ENCODE results near the gene TSPAN10. TPM values are rescaled to one million over a fixed set of nuclear protein-coding genes. Genes with fewer than 3 reads are reported as not detected.

TSPAN10 gene
- 2.4 TPM for polyA plus RNA-seq (2013, experiment 1 of 2)
- 2.1 TPM for polyA plus RNA-seq (2013, experiment 2 of 2)

DNA sequence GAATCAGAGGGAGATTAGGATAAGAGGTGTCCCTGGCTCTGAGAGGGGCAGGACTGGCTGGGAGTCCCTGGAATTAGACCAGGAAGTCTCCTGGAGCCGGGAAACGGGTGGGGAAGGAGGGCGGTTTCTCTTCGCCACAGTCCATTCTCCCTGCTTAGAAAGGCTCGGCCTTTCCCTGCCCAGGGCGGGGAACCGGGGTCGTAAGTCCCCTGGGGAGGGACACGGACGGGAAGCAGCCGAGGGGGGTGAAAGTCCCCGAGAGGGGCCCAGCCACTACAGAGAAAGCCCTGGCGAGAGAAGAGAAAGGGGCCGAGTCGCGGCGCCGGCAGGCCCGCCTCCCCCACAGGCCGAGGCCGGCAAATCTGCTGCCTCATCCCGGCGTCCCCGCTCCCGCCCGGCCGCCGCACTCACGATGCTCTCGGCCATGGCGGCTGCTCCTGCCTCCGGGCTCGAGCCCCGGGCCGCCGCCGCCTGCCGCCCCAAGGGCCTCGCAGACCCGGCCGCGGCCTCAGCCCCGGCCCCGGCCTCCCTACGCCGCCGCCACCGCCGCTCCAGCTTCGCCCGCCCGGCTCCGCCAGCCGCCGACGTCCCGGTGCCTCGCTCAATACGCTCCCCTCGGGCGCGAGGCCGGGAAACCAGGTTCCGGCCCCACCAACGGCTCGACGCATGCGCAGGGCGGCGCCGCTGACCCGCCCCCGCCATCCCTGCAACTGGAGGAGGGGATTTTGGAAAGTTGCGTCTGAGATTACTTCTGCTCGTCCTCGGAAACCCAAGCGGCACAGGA lies at the start of gene TSPAN10, which contains the start of gene NPLOC4:
Gene TSPAN10 (plus strand): TSS at position 692 of the 784 bp plus-strand sequence. CDS start 5,217 bp downstream, outside the sequence.
Gene NPLOC4 (minus strand): TSS at position 608 of the 784 bp plus-strand sequence. CDS start 182 bp downstream, at position 426.
- no peaks in the 10 kb centered on the region for H3K9me3 ChIP-seq (ENCODE audit: control insufficient read depth, low read length)
- H3K36me3 ChIP-seq (ENCODE audit: control insufficient read depth, insufficient read depth, low read length): peaks cover 30% of the 10 kb centered on the region
- peaks cover 11% of the 10 kb centered on the region for H3K4me1 ChIP-seq (ENCODE audit: control insufficient read depth, insufficient read depth, low read length, poor library complexity, severe bottlenecking)
- H3K4me3 ChIP-seq (ENCODE audit: extremely low read depth, insufficient read depth, low read length, poor library complexity, severe bottlenecking): peak within 1 kb of the TSS; percentile 73
- peak within 1 kb of the TSS; percentile 94 for H3K27ac ChIP-seq (ENCODE audit: low read depth, low read length, severe bottlenecking)
- 0% methylated on average over 45 to 58 of the region's 77 CpGs for WGBS, 2 experiments (ENCODE audit: insufficient coverage in 2 of 2)

DNA sequence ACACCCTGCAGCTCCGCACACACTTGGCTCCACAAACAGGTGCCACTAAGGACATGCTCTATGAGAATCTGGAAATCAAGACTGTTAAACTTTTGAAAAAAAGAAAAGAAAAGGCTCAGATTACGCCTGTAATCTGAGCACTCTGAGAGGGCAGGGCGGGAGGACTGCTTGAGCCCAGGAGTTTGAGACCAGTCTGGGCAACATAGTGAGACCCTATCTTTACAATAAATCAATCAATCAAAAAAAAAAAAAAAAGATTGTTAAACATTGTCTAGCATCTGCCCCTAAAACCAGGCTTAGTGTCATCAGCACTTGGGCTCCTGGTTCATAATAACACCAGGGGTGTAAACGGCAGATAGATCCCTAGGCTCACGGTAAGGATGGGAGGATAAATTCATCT lies 47.4 kb upstream of the TSPAN10 start:
- H3K27ac ChIP-seq (ENCODE audit: low read depth, low read length, severe bottlenecking): no peak overlapping the region
- WGBS, 2 experiments (ENCODE audit: insufficient coverage in 2 of 2): 92 to 100% methylated on average over 2 of the region's 5 CpGs
- no peak overlapping the region for H3K4me3 ChIP-seq (ENCODE audit: extremely low read depth, insufficient read depth, low read length, poor library complexity, severe bottlenecking)
- H3K4me1 ChIP-seq (ENCODE audit: control insufficient read depth, insufficient read depth, low read length, poor library complexity, severe bottlenecking): peaks cover 13% of the 10 kb centered on the region
- H3K36me3 ChIP-seq (ENCODE audit: control insufficient read depth, insufficient read depth, low read length): peaks cover 93% of the 10 kb centered on the region
- H3K9me3 ChIP-seq (ENCODE audit: control insufficient read depth, low read length): no peaks in the 10 kb centered on the region

DNA sequence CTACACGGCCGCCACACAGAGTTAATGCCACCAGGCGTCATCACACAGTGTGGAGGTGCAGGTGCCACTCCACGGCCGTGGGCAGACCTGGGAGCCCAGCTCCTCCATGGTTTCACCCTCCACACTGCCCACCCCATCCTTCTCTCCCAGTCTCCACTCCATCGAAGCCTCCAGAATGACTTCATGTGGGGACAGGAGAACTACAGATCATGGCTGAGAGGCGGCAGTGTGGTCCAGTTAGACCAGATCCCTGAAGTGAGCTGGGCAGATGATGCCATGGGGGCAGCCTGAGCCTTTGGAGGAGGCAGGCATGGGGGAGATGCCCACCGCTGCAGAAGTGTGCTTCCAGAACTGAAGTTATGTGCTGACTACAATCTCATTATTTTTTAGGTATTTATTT lies 46.9 kb upstream of the TSPAN10 start:
- peaks cover 98% of the 10 kb centered on the region for H3K36me3 ChIP-seq (ENCODE audit: control insufficient read depth, insufficient read depth, low read length)
- peaks cover 13% of the 10 kb centered on the region for H3K4me1 ChIP-seq (ENCODE audit: control insufficient read depth, insufficient read depth, low read length, poor library complexity, severe bottlenecking)
- H3K27ac ChIP-seq (ENCODE audit: low read depth, low read length, severe bottlenecking): no peak overlapping the region
- no peak overlapping the region for H3K4me3 ChIP-seq (ENCODE audit: extremely low read depth, insufficient read depth, low read length, poor library complexity, severe bottlenecking)
- H3K9me3 ChIP-seq (ENCODE audit: control insufficient read depth, low read length): no peaks in the 10 kb centered on the region
- 88 to 98% methylated on average over 7 of the region's 8 CpGs for WGBS, 2 experiments (ENCODE audit: insufficient coverage in 2 of 2)

DNA sequence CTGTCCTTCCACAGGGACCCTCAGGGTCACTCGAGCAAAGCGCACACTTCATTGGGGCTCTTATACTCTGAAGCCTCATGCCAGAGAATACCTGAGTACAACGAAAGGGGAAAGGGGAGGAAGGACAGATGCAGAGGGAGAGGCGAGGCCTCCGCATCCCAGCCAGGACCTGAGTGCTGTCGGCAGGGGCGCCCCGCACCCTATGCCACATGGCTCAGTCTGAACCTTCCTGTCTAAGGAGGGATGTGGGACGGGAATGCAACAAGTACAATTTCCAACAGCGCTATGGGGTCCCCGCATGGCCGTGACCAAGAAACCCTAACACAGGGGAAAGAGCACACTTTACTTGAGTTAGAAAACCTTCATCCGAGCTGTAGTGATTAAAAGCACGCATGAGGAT lies 45.0 kb upstream of the TSPAN10 start:
- H3K36me3 ChIP-seq (ENCODE audit: control insufficient read depth, insufficient read depth, low read length): peaks cover 97% of the 10 kb centered on the region
- 93 to 94% methylated on average over 10 to 14 of the region's 14 CpGs for WGBS, 2 experiments (ENCODE audit: insufficient coverage in 2 of 2)
- H3K9me3 ChIP-seq (ENCODE audit: control insufficient read depth, low read length): no peaks in the 10 kb centered on the region
- H3K27ac ChIP-seq (ENCODE audit: low read depth, low read length, severe bottlenecking): no peak overlapping the region
- H3K4me1 ChIP-seq (ENCODE audit: control insufficient read depth, insufficient read depth, low read length, poor library complexity, severe bottlenecking): peaks cover under 1% of the 10 kb centered on the region
- H3K4me3 ChIP-seq (ENCODE audit: extremely low read depth, insufficient read depth, low read length, poor library complexity, severe bottlenecking): no peak overlapping the region

DNA sequence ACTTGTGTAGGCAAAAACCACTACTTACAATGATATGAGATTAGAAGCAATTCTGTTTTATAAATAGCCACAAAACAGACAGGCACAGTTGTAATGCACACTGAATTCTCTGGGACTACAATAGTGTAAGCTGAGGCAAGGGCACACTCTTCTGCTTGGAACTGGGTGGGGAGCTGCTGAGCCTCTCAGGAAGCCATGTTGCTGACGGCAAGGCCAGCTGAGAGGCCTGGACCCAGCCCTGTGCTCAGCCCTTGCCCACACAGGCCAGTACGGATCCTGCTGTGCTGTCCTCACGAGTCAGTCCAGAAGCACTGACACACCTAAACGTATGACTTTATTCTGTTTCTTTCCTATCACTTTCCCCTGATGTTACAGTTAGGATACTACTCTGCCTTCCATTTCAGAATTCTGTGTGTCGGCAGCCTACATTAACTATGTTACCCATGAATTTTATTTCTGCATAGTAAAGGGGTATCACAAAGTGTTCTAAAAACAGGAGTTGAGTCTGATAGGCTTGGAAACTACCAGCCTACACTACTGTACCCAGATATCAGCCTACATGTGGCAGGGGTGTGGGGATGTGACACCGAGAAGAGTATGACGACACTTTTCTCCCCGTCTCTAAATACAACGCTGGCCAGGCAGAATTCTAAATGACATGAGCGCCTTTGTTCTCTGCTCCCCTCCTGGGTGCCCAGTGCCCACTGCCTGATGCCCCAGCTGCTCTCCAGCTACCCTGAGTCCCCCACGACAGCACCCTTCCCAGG lies 43.7 kb upstream of the TSPAN10 start:
- Histone ChIP-seq H3K4me3 (ENCODE audit: extremely low read depth, insufficient read depth, low read length, poor library complexity, severe bottlenecking) (no peak overlapping the region), H3K36me3 (ENCODE audit: control insufficient read depth, insufficient read depth, low read length) (peaks cover 97% of the 10 kb centered on the region)

DNA sequence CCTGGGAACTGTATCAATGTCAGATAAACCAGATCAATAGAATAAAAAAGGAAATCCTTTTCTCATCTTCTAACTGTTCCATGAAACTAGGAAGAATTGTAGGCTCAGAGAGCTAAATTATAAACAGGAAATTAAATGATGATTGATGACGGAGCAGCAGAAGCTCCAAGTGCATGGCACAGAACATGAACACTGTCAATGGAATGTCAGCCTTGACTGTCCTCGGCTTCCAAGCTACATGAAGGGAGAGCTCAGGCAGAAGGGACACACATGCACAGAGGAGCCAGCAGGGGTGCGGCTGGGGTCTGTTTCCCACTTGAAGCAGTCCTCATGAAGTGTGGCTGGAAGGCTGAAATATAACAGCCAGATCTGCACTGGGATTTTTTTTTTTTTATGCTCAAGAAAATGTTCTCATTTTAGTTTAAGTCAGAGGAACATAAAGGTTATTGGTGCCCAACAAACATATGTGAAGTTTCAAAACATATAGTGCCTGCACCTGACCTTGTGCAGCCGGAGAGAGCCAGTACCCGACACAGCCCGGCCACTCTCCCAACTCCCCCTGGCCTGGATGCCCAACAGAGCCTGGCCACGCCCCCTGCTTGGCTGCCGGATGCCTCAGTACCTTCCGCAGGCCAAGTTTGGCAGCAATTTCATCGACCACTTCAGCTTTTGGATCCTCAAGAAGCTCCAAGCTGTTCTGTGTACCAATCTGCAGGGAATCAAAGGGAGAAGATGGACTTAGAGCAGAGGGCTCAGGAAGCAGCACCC lies 37.1 kb upstream of the TSPAN10 start:
- Histone ChIP-seq H3K4me3 (ENCODE audit: extremely low read depth, insufficient read depth, low read length, poor library complexity, severe bottlenecking) (no peak overlapping the region), H3K9me3 (ENCODE audit: control insufficient read depth, low read length) (no peaks in the 10 kb centered on the region), H3K36me3 (ENCODE audit: control insufficient read depth, insufficient read depth, low read length) (peaks cover 94% of the 10 kb centered on the region), H3K27ac (ENCODE audit: low read depth, low read length, severe bottlenecking) (no peak overlapping the region), H3K4me1 (ENCODE audit: control insufficient read depth, insufficient read depth, low read length, poor library complexity, severe bottlenecking) (no peaks in the 10 kb centered on the region)
- WGBS, 2 experiments (ENCODE audit: insufficient coverage in 2 of 2): 94 to 96% methylated on average over 8 to 9 of the region's 10 CpGs

More for the DNA sequence above, 43.7 kb upstream of the TSPAN10 start:
- H3K9me3 ChIP-seq (ENCODE audit: control insufficient read depth, low read length): no peaks in the 10 kb centered on the region
- no peak overlapping the region for H3K27ac ChIP-seq (ENCODE audit: low read depth, low read length, severe bottlenecking)
- no peaks in the 10 kb centered on the region for H3K4me1 ChIP-seq (ENCODE audit: control insufficient read depth, insufficient read depth, low read length, poor library complexity, severe bottlenecking)
- 95 to 100% methylated on average over 5 to 10 of the region's 11 CpGs for WGBS, 2 experiments (ENCODE audit: insufficient coverage in 2 of 2)

DNA sequence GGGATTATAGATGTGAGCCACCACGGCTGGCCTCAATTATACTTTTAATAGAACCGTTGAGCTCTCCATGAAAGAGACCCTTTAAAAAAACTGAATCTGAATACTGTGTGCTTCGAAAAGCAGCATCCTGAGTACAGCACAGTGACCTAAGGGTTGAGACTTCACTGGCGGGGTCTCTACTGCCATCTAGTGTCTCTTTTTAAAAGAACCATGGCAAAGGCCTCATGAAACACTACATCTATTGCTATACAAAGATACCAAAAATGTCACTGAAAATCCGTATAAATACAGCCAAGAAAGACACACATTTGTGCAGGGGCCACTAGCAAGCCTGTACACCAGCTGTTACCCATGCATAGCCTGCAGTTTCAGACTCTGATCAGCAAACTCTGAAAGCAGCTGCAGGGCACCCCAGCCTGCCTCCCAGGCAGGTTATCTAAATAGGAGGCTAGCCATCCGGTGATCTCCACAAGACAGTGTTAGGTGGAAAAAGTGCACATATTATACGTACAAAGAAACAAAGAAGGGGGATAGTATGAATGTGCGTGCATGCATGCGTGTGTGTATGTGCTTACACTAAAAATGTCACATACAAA lies 35.4 kb upstream of the TSPAN10 start:
- H3K9me3 ChIP-seq (ENCODE audit: control insufficient read depth, low read length): no peaks in the 10 kb centered on the region
- H3K36me3 ChIP-seq (ENCODE audit: control insufficient read depth, insufficient read depth, low read length): peaks cover 93% of the 10 kb centered on the region
- no peak overlapping the region for H3K4me3 ChIP-seq (ENCODE audit: extremely low read depth, insufficient read depth, low read length, poor library complexity, severe bottlenecking)
- WGBS, 2 experiments (ENCODE audit: insufficient coverage in 2 of 2): 47 to 54% methylated on average over 5 to 6 of the region's 9 CpGs
- no peaks in the 10 kb centered on the region for H3K4me1 ChIP-seq (ENCODE audit: control insufficient read depth, insufficient read depth, low read length, poor library complexity, severe bottlenecking)
- no peak overlapping the region for H3K27ac ChIP-seq (ENCODE audit: low read depth, low read length, severe bottlenecking)

DNA sequence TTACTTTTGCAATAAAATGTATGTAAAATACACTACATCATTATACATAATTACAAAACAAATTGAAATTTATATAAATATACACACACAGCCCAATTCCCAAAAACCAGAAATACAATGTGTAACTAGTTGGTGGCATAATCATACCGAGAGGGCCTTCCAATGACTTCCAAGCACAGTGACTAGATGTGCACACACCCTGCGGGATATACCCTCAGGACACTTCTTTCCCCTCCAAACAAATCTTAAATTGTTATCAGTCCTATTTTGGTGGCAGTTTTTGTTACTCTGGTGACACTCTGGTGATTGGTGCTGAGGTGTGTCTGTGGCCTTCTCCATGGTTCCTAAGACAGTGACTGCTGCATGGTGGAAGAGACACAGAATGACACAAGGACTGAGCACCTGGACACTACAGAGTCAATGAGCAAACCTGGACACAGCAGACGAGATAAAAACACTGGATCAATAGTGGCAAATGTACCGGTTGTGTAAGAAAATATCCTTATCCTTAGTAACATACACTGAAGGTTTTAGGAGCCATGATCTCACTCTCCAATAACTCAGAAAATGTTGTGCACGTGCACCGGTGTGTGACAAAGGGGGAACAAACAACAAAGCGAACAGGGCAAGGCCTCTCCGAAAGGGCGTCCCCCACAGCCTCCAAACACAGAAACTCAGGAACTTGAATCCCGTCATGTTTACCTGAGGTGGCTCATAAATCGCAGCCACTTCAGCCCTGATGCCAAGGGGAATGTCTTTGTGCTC lies 33.0 kb upstream of the TSPAN10 start:
- Histone ChIP-seq H3K36me3 (ENCODE audit: control insufficient read depth, insufficient read depth, low read length) (peaks cover 91% of the 10 kb centered on the region), H3K4me3 (ENCODE audit: extremely low read depth, insufficient read depth, low read length, poor library complexity, severe bottlenecking) (no peak overlapping the region), H3K27ac (ENCODE audit: low read depth, low read length, severe bottlenecking) (no peak overlapping the region), H3K4me1 (ENCODE audit: control insufficient read depth, insufficient read depth, low read length, poor library complexity, severe bottlenecking) (no peaks in the 10 kb centered on the region), H3K9me3 (ENCODE audit: control insufficient read depth, low read length) (no peaks in the 10 kb centered on the region)
- 96 to 97% methylated on average over 5 to 10 of the region's 11 CpGs for WGBS, 2 experiments (ENCODE audit: insufficient coverage in 2 of 2)

DNA sequence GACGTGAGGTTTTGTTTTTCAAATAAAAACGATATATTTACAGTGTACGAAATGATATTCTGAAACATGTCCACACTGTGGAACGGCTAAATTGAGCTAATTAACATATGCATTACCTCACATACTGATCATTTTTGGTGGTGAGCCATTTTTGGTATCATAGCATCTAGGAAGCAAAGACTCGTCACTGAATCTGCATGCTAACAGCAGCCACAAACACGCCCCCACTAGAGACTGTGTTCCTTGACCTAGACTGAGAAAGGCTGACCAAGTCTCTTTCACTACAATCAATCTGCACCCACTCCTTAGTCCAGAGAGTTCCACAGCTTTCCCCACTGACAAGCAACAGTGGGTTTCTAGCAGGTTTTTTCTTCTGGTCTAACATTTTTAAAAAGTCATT lies 29.6 kb upstream of the TSPAN10 start:
- Histone ChIP-seq H3K36me3 (ENCODE audit: control insufficient read depth, insufficient read depth, low read length) (peaks cover 89% of the 10 kb centered on the region), H3K9me3 (ENCODE audit: control insufficient read depth, low read length) (no peaks in the 10 kb centered on the region), H3K27ac (ENCODE audit: low read depth, low read length, severe bottlenecking) (no peak overlapping the region), H3K4me3 (ENCODE audit: extremely low read depth, insufficient read depth, low read length, poor library complexity, severe bottlenecking) (no peak overlapping the region), H3K4me1 (ENCODE audit: control insufficient read depth, insufficient read depth, low read length, poor library complexity, severe bottlenecking) (no peaks in the 10 kb centered on the region)
- 95 to 100% methylated on average over 2 to 5 of the region's 6 CpGs for WGBS, 2 experiments (ENCODE audit: insufficient coverage in 2 of 2)
